GM18907 (cell line): ENCODE data around the gene TBC1D7.
"Not testable (repeated sequence)": the region's sequence is repeated elsewhere in the genome, so short reads cannot be mapped to it uniquely, and the experiment has no call there.

Experiments used
- ATAC-seq: cut with Tn5 transposase; IDR thresholded peaks from one replicate; pipeline ENCODE4 v1.9.1; 2021; ENCODE audit warnings: mild to moderate bottlenecking, moderate library complexity; ENCODE audit not compliant: unreplicated experiment

Gene TBC1D7

GRCh38 chr6:13326031-13326586, 2.2 kb downstream of the TBC1D7 start:
- ATAC-seq, result not testable (repeated sequence)

- no peak for ATAC-seq
Measured at GRCh38 chr6:13319891-13320564, 8.3 kb downstream of the TBC1D7 start.

- ATAC-seq, result no peak
Measured at GRCh38 chr6:13318821-13319220, 9.5 kb downstream of the TBC1D7 start.

- no peak for ATAC-seq
Measured at GRCh38 chr6:13315896-13316295, 12.4 kb downstream of the TBC1D7 start.

- no peak for ATAC-seq
Measured at GRCh38 chr6:13314806-13315205, 13.5 kb downstream of the TBC1D7 start.

GRCh38 chr6:13311155-13311554, 17.2 kb downstream of the TBC1D7 start:
- ATAC-seq, result no peak

GRCh38 chr6:13308332-13308731, 20.0 kb downstream of the TBC1D7 start:
- no peak for ATAC-seq

GRCh38 chr6:13307508-13307995, 20.8 kb downstream of the TBC1D7 start:
- ATAC-seq, result no peak

GRCh38 chr6:13305791-13306190, 22.5 kb downstream of the TBC1D7 start:
- ATAC-seq, result no peak

- no peak for ATAC-seq
Measured at GRCh38 chr6:13305288-13305687, 23.0 kb downstream of the TBC1D7 start.

- peak; percentile 26 for ATAC-seq
Measured at GRCh38 chr6:13304580-13305260, 23.6 kb downstream of the TBC1D7 start.

GRCh38 chr6:13304101-13304500, 24.2 kb downstream of the TBC1D7 start:
- no peak for ATAC-seq

GRCh38 chr6:13303668-13304017, 24.7 kb downstream of the TBC1D7 start:
- peak; percentile 60 for ATAC-seq

- ATAC-seq, result peak; percentile 76
Measured at GRCh38 chr6:13302751-13303667, 25.3 kb downstream of the TBC1D7 start.

- ATAC-seq, result no peak
Measured at GRCh38 chr6:13302291-13302690, 26.0 kb downstream of the TBC1D7 start.

GRCh38 chr6:13300643-13301590, 27.4 kb downstream of the TBC1D7 start:
- ATAC-seq, result no peak

- no peak for ATAC-seq
Measured at GRCh38 chr6:13299918-13300317, 28.4 kb downstream of the TBC1D7 start.

GRCh38 chr6:13299403-13299821, 28.9 kb downstream of the TBC1D7 start:
- no peak for ATAC-seq

GRCh38 chr6:13298446-13298845, 29.9 kb downstream of the TBC1D7 start:
- ATAC-seq, result no peak

GRCh38 chr6:13297391-13297790, 30.9 kb downstream of the TBC1D7 start:
- no peak for ATAC-seq
